Mucosa of rectum (tissue), 2 donors: ENCODE data around the gene ALX4.

ENCODE experiments used
- H3K27ac ChIP-seq, 2 donors: one replicate each; pipeline ENCODE4 v1.7.0; 2013; ENCODE audit warnings: inconsistent platforms in 2 of 2, low read depth in 2 of 2, low read length in 2 of 2
- H3K27me3 ChIP-seq, 2 donors: one replicate each; pipeline ENCODE4 v1.7.0; 2013; ENCODE audit warnings: low read length in 2 of 2; ENCODE audit not compliant: control insufficient read depth in 2 of 2, insufficient read depth in 2 of 2
- H3K36me3 ChIP-seq, 2 donors: one replicate each; pipeline ENCODE4 v1.7.0; 2013; ENCODE audit warnings: low read length in 2 of 2; ENCODE audit not compliant: control insufficient read depth in 2 of 2, insufficient read depth in 2 of 2
- H3K4me1 ChIP-seq, 2 donors: one replicate each; pipeline ENCODE4 v1.7.0; 2013; ENCODE audit warnings: low read length in 2 of 2, mild to moderate bottlenecking in 1 of 2; ENCODE audit not compliant: control insufficient read depth in 2 of 2, insufficient read depth in 2 of 2
- H3K4me3 ChIP-seq, 2 donors: one replicate each; pipeline ENCODE4 v1.7.0; 2013; ENCODE audit warnings: low read length in 2 of 2
- H3K9ac ChIP-seq, 2 donors: one replicate each; pipeline ENCODE4 v1.7.0; 2013; ENCODE audit warnings: low read length in 2 of 2, low read depth in 1 of 2, mild to moderate bottlenecking in 1 of 2
- H3K9me3 ChIP-seq, 2 donors: one replicate each; pipeline ENCODE4 v1.7.0; 2013; ENCODE audit warnings: low read length in 2 of 2; ENCODE audit not compliant: control insufficient read depth in 2 of 2
- donor health status: healthy.
- donor health status: Normal muscosa, but diverticular disease.

ALX4 gene

GRCh38 chr11:44261800-44262591 lies 47.9 kb downstream of the ALX4 start:
- Histone ChIP-seq H3K27ac (no peak overlapping the region), H3K36me3 (no peaks in the 10 kb centered on the region), H3K4me1 (no peaks in the 10 kb centered on the region), H3K9ac (no peak overlapping the region), H3K27me3 (no peaks in the 10 kb centered on the region), H3K9me3 (no peaks in the 10 kb centered on the region), H3K4me3 (no peak overlapping the region)

DNA sequence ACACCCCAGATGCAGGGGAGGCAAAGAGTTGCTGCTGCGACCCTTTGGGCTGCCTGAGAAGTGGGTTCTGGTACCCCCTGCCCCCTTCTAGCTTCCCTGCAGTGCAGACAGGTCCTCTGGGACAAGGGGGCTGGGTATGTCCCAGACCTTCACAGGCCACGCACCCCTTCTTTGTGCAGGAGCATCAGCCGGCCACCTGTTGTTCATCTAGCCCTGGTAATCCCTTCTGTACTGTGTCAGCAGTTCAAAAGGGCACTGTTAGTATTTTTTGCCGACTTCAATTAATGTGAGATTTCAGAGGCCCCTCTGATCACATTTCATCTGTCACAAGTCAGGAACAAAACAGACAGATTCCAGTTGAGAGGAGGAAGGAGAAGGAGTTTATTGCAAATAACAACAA lies 49.9 kb downstream of the ALX4 start:
- Histone ChIP-seq H3K27me3 (no peaks in the 10 kb centered on the region), H3K9me3 (no peaks in the 10 kb centered on the region), H3K4me3 (no peak overlapping the region), H3K36me3 (no peaks in the 10 kb centered on the region), H3K9ac (no peak overlapping the region), H3K4me1 (no peaks in the 10 kb centered on the region), H3K27ac (no peak overlapping the region)

DNA sequence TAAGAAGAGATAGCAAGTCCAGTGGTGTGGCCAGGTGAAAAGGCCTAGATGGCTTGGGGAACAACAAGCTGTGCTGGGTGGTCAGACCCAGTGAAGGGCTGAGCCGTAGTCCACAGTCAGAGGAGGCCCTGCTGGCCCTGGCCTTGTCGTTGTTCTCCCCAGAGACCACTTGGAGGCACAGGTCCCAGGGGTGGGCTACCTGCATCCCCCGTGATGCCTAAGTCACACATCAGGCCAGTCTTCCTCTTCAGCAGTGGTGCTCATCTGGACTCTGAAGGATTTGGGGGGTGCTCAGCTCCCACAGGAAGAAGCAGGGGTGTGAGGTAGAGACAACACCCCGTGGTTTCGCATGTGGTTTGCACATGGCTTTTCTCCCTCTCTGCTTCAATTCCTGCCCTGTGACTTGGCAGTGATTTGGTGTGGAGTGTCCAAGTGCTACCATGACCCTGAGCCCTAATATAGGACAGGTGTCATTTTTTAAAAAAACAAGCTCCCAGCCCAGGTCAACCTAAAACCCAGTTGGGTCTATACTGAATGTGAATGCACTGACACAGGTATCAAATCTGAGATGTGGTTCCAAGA lies 51.0 kb downstream of the ALX4 start:
- no peak overlapping the region for H3K27ac ChIP-seq
- no peaks in the 10 kb centered on the region for H3K9me3 ChIP-seq
- no peak overlapping the region for H3K4me3 ChIP-seq
- no peaks in the 10 kb centered on the region for H3K4me1 ChIP-seq
- no peak overlapping the region for H3K9ac ChIP-seq
- no peaks in the 10 kb centered on the region for H3K36me3 ChIP-seq
- H3K27me3 ChIP-seq = no peaks in the 10 kb centered on the region

GRCh38 chr11:44258190-44258489 lies 51.8 kb downstream of the ALX4 start:
- Histone ChIP-seq H3K4me3 (no peak overlapping the region), H3K4me1 (no peaks in the 10 kb centered on the region), H3K36me3 (no peaks in the 10 kb centered on the region), H3K27ac (no peak overlapping the region), H3K9ac (no peak overlapping the region), H3K27me3 (no peaks in the 10 kb centered on the region), H3K9me3 (peaks cover 0 to 1% of the 10 kb centered on the region in 2 donors)

DNA sequence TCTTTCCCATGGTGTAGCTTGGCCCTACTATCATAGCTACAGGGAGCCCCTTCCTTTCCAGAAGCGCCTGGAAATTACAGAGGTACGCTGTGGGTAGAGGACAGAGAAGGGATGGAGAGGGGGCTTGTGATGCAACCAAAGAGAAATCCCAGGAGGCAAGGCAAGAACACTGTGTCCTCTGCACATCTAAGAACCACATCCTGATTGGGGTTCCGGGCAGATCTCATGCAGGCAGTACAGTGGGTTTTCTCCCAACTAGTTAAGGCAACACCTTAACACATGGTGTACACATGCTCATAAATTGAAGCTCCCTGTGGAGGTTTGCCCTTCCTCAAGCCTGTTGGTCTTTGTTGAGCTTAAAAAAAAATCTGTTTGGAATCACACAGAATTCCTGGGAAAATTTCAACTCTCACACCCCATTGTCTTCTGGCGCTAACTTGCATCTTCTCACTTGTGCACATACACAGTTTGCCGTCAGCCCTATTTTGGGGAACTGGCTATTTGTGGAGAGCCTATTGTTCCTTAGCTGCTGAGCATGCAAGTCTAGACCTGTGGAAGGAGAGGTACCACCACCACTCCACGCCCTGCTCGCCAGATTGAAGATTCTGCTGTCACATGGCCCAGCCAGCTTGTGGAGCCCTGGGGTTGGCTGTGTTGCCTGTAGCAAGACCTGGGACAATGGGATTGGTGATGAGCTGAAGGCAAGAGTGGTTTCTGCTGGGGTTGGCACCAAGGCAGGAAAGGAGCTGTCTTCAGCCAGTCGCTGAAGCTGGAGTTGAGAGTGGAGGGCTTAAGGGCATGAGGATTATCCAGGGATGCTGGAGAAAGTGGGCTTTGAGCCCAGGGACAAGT lies 52.4 kb downstream of the ALX4 start:
- no peaks in the 10 kb centered on the region for H3K4me1 ChIP-seq
- H3K4me3 ChIP-seq = no peak overlapping the region
- no peak overlapping the region for H3K27ac ChIP-seq
- H3K27me3 ChIP-seq = no peaks in the 10 kb centered on the region
- no peak overlapping the region for H3K9ac ChIP-seq
- no peaks in the 10 kb centered on the region for H3K36me3 ChIP-seq
- H3K9me3 ChIP-seq = peaks cover under 1 to 7% of the 10 kb centered on the region in 2 donors

- H3K36me3 ChIP-seq = no peaks in the 10 kb centered on the region
- H3K4me3 ChIP-seq = no peak overlapping the region
- H3K27me3 ChIP-seq = no peaks in the 10 kb centered on the region
- no peak overlapping the region for H3K27ac ChIP-seq
- peaks cover 7 to 8% of the 10 kb centered on the region in 2 donors for H3K9me3 ChIP-seq
- H3K9ac ChIP-seq = no peak overlapping the region
- no peaks in the 10 kb centered on the region for H3K4me1 ChIP-seq
Measured at GRCh38 chr11:44256673-44257291, 53.2 kb downstream of the ALX4 start.

DNA sequence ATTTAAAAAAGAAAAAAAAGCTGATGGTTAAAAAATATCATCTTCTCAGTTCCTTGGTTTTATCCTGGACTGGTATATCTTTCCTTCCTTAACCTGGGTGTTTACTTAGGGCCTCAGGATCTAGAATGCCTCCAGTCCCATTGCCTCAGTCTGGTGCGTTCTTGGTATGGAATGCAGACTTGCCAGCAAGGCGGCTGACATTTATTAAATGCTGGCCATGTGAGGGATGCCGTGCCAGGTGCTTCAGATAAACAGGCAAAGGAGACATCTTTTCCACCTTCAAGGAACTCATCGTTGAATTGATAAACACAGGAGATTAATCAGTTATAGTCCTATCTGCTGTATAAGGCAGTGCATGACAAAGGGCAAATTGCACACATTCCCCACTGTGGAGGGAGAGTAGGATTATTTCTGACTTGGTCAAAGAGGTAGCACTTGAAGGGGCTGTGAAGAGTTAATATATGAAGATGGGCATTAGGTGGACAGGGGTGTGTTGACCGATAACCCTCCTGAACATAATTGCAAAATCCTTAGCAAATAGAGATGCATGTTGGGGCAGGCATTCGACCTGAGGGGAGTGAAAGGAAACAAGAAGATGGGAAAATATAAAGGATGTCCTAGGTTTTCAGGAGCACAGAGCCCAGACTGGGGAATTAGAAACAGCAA lies 54.4 kb downstream of the ALX4 start:
- no peak overlapping the region for H3K27ac ChIP-seq
- H3K36me3 ChIP-seq = no peaks in the 10 kb centered on the region
- H3K4me3 ChIP-seq = no peak overlapping the region
- H3K9me3 ChIP-seq = peaks cover 7 to 8% of the 10 kb centered on the region in 2 donors
- H3K27me3 ChIP-seq = no peaks in the 10 kb centered on the region
- H3K4me1 ChIP-seq = no peaks in the 10 kb centered on the region
- no peak overlapping the region for H3K9ac ChIP-seq

GRCh38 chr11:44252999-44253602 lies 56.8 kb downstream of the ALX4 start:
- no peak overlapping the region for H3K4me3 ChIP-seq
- H3K27ac ChIP-seq = no peak overlapping the region
- no peaks in the 10 kb centered on the region for H3K4me1 ChIP-seq
- no peaks in the 10 kb centered on the region for H3K27me3 ChIP-seq
- H3K9me3 ChIP-seq = peaks cover 7 to 8% of the 10 kb centered on the region in 2 donors
- no peaks in the 10 kb centered on the region for H3K36me3 ChIP-seq
- H3K9ac ChIP-seq = no peak overlapping the region

DNA sequence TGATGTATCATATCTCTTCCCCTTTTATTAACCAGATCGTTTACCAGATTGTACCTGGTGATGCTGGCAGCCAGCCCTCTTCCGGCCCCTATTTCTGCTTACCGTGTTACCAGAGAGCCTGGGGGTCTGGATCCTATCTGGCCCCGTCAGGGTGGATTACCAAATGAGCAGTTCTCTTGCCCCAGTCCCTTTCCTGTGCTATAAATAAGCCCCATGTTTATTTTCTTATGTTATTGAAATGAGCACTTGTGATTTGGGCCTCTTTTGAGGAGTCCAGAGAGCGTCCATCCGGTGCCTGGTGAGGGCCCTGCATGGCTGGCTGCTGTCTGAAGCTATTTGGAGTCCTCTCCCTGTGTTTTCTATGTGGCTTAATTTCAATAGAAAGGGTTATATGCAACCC lies 59.5 kb downstream of the ALX4 start:
- H3K4me1 ChIP-seq = no peaks in the 10 kb centered on the region
- no peaks in the 10 kb centered on the region for H3K27me3 ChIP-seq
- H3K27ac ChIP-seq = no peak overlapping the region
- no peak overlapping the region for H3K9ac ChIP-seq
- H3K36me3 ChIP-seq = no peaks in the 10 kb centered on the region
- no peak overlapping the region for H3K4me3 ChIP-seq
- H3K9me3 ChIP-seq = peaks cover 7 to 8% of the 10 kb centered on the region in 2 donors
